ENCODE measurements around the gene GAS2. TPM values are rescaled to one million over a fixed set of nuclear protein-coding genes. Genes with fewer than 3 reads are reported as not detected.
"Not testable (repeated sequence)": the region's sequence is repeated elsewhere in the genome, so short reads cannot be mapped to it uniquely, and the experiment has no call there.

Gene GAS2
- polyA plus RNA-seq (2014; cell fraction: cytosol; rRNA removed) = 0.43 and 4.6 TPM in 2 replicates
- 1.6 and 2.7 TPM in 2 replicates for polyA plus RNA-seq (2014; cell fraction: nucleus; rRNA removed)

- DNase-seq (ENCODE audit: low spot score) = peak; percentile 2
Observed at GRCh38 chr11:22666325-22666687, at the start of gene GAS2. Gene GAS2 (plus strand): TSS chr11:22666611. CDS start chr11:22674870, 8,259 bp downstream.

- no peak for DNase-seq (ENCODE audit: low spot score)
Observed at GRCh38 chr11:22617868-22618267, 48.5 kb upstream of the GAS2 start.

- peak; percentile 82 for DNase-seq (ENCODE audit: low spot score)
Observed at GRCh38 chr11:22624742-22625447, 41.5 kb upstream of the GAS2 start.

- DNase-seq (ENCODE audit: low spot score) = peak; percentile 99
Observed at GRCh38 chr11:22625448-22626287, 40.7 kb upstream of the GAS2 start, which contains the start of gene FANCF. Gene FANCF (minus strand): TSS chr11:22625823. CDS start chr11:22625810, 13 bp downstream.

GRCh38 chr11:22626573-22627239 lies 39.7 kb upstream of the GAS2 start:
- DNase-seq (ENCODE audit: low spot score) = no peak

GRCh38 chr11:22627421-22627820 lies 39.0 kb upstream of the GAS2 start:
- no peak for DNase-seq (ENCODE audit: low spot score)

GRCh38 chr11:22633354-22633902 lies 33.0 kb upstream of the GAS2 start:
- DNase-seq (ENCODE audit: low spot score) = no peak

GRCh38 chr11:22634897-22635629 lies 31.3 kb upstream of the GAS2 start:
- DNase-seq (ENCODE audit: low spot score) = peak; percentile 23

GRCh38 chr11:22635689-22636088 lies 30.7 kb upstream of the GAS2 start:
- DNase-seq (ENCODE audit: low spot score) = peak; percentile 26

- no peak for DNase-seq (ENCODE audit: low spot score)
Observed at GRCh38 chr11:22640862-22641261, 25.5 kb upstream of the GAS2 start.

GRCh38 chr11:22641559-22641958 lies 24.9 kb upstream of the GAS2 start:
- DNase-seq (ENCODE audit: low spot score) = no peak

- DNase-seq (ENCODE audit: low spot score) = not testable (repeated sequence)
Observed at GRCh38 chr11:22652346-22652745, 14.1 kb upstream of the GAS2 start.

GRCh38 chr11:22656130-22656529 lies 10.3 kb upstream of the GAS2 start:
- DNase-seq (ENCODE audit: low spot score) = no peak

GRCh38 chr11:22657101-22657694 lies 9.2 kb upstream of the GAS2 start:
- no peak for DNase-seq (ENCODE audit: low spot score)

GRCh38 chr11:22659783-22660182 lies 6.6 kb upstream of the GAS2 start:
- DNase-seq (ENCODE audit: low spot score) = no peak

- peak; percentile 56 for DNase-seq (ENCODE audit: low spot score)
Observed at GRCh38 chr11:22666688-22667439, 453 bp downstream of the GAS2 start.

GRCh38 chr11:22668005-22668796 lies 1.8 kb downstream of the GAS2 start:
- DNase-seq (ENCODE audit: low spot score) = peak; percentile 3

GRCh38 chr11:22669368-22669767 lies 3.0 kb downstream of the GAS2 start:
- DNase-seq (ENCODE audit: low spot score) = no peak

GRCh38 chr11:22670830-22671229 lies 4.4 kb downstream of the GAS2 start:
- peak; percentile 13 for DNase-seq (ENCODE audit: low spot score)

Measured in SK-N-DZ (cell line).